NOMO-1 treated with DMSO at 0.1 percent for 48 hours (cell line): ENCODE data around the gene IKBKG.
"Not testable (repeated sequence)": the region's sequence is repeated elsewhere in the genome, so short reads cannot be mapped to it uniquely, and the experiment has no call there.

Source experiments
- DNase-seq: peaks from one replicate; lab custom pipeline; 2025; ENCODE audit not compliant: unreplicated experiment; lab: John Stamatoyannopoulos, UW

IKBKG gene

DNA sequence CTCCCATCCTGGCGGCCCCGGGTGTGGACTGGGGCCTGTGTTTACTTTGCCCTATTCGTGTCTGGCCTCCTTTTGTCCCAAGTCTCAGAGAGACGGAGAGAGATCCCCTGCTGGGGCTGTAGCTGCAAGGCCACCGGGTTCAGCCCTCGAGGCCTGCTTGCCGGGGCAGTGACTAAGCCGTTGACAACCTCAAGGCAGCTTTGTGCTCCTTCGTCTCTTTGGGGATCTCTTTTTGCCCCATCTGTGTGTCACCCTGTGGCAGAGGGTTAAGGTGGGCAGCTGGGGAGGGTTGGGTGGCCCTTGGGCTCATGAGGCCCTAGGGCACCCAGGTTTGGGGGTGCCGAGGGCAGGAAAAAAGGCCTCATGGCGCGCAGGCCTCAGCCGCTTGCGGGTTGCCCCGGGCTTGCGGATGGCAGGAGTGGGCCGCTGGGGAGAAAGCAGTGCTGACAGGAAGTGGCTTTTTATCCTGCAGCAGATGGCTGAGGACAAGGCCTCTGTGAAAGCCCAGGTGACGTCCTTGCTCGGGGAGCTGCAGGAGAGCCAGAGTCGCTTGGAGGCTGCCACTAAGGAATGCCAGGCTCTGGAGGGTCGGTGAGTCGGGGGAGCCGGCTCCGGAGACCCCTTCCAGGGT, 10.8 kb downstream of the IKBKG start:
- not testable (repeated sequence) for DNase-seq

- not testable (repeated sequence) for DNase-seq
Measured at GRCh38 chrX:154558896-154559295, 11.5 kb downstream of the IKBKG start.

GRCh38 chrX:154560326-154560725, 12.9 kb downstream of the IKBKG start:
- not testable (repeated sequence) for DNase-seq

DNA sequence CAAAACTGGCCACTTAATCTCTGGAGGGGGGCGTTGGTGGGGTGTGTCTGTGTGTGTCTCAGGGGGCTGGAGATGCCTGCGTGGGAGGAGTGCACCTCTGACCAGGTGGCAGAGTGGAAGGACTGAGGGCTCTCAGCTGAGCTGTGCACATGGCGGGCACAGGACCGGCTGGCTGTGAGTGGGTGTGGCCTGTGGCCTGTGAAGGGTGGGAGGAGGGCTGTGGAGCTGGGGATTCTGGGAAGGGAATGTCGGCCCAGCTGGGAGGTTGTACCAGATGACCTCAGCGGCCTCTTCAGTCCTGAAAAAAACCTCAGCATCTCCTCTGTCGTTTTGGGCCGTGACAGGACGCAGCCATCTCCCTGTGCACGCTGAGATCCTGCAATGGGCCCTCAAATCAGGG, 14.9 kb downstream of the IKBKG start:
- DNase-seq = not testable (repeated sequence)

GRCh38 chrX:154570361-154570760, 22.9 kb downstream of the IKBKG start:
- DNase-seq = not testable (repeated sequence)

DNA sequence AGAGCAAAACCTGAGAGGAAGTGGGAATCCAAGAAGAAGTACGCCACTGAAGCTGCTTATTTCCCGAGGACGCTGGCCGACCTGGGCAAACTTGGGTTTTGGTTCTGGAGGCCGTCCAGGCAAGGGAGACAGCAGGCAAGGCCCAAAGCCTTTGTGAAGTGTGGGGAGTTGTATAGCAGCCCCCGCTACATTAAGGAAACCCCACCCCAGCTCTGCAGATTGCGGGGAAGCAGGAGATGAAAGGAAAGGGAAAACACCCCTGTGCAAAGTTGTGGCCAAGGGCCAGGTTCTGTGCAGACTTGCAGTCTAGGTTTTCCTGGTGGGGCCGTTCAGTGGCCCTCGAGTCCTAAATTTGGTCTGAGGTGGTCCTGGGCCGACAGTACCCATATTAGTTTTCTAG, 25.6 kb downstream of the IKBKG start:
- not testable (repeated sequence) for DNase-seq

- not testable (repeated sequence) for DNase-seq
Measured at GRCh38 chrX:154575076-154575475, 27.7 kb downstream of the IKBKG start.

- not testable (repeated sequence) for DNase-seq
Measured at GRCh38 chrX:154582994-154583393, 35.6 kb downstream of the IKBKG start.

GRCh38 chrX:154584585-154585183, 37.3 kb downstream of the IKBKG start, which contains the start of gene CTAG1A:
Gene CTAG1A, plus strand, starts transcription at chrX:154585133. Its CDS starts 74 bp downstream, at chrX:154585207.
- not testable (repeated sequence) for DNase-seq

DNA sequence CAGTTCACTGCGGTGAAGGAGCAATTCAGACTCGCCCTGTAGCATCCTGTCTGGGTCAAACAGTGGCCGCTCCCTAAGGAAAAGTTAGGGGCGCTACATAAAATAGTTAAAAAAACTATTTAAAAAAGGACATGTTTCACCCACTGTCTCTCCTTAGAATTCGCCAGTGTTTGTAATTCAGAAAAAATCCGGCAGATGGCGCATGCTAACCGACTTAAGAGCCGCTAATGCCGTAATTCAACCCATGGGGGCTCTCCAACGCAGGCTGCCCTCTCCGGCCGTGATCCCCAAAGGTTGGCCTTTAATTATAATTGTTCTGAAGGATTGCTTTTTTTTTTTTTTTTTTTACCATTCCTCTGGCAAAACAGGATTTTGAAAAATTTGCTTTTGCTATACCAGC, 43.0 kb downstream of the IKBKG start:
- DNase-seq = not testable (repeated sequence)

DNA sequence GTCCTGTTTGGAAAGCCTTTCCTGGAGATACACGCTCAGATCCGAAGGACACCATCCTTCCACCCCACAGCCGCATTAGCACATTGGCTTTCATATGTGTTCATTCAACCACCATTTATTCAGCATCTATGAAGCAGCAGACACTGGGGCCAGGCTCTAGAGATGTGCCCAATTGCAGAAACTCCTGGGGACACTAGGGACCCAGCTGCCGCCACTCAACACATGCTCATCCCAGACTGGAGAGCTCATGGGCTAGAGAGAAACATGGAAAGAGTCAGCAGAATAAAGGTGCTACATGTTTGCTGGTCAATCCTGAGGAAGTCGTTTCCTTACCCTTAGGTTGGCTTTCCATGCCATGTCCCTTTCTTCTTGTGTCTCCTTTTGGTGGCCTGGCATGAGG, 45.1 kb downstream of the IKBKG start:
- DNase-seq = no peak

GRCh38 chrX:154593201-154593600, 45.8 kb downstream of the IKBKG start:
- DNase-seq = no peak

GRCh38 chrX:154594491-154594890, 47.1 kb downstream of the IKBKG start:
- no peak for DNase-seq

- no peak for DNase-seq
Measured at GRCh38 chrX:154595559-154596249, 48.3 kb downstream of the IKBKG start.

DNA sequence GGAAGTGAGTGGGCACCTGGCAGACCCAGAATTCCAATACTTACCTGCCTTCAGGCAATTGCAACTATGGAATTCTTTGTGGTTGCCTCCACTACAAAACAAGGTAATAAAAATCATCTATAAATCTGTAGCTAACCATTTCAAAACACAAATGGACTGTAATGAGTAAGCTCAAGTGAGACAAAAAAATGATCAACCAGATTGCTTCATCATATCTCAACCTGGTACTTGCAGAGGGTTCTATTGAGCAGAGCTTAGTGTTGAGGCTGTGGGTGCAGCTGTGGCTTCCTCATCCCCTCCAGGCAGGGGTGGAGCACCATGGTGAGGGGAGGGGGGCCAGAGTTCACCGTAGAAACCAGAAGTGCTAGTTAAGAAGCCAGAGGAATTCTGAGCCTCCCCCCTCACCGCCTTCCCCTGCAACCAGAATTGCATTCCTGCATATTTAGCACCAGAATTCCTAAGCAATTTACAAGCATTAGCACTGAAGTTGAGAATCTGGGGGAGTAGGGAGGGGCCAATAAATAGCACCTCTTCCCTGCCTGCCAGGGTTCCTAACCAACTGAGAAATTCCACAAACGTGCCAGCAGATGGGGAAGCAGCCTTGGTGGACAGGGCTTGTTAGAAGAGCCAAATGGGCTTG, 49.0 kb downstream of the IKBKG start:
- DNase-seq = peak; percentile 15

GRCh38 chrX:154597221-154597620, 49.8 kb downstream of the IKBKG start:
- no peak for DNase-seq

- DNase-seq = no peak
Measured at GRCh38 chrX:154598656-154599055, 51.2 kb downstream of the IKBKG start.

GRCh38 chrX:154599531-154599930, 52.1 kb downstream of the IKBKG start:
- no peak for DNase-seq

GRCh38 chrX:154600759-154601374, 53.4 kb downstream of the IKBKG start:
- no peak for DNase-seq

GRCh38 chrX:154602226-154602625, 54.8 kb downstream of the IKBKG start:
- DNase-seq = no peak

GRCh38 chrX:154602766-154603437, 55.5 kb downstream of the IKBKG start:
- no peak for DNase-seq
